ENCODE results near the gene FOXJ1. TPM values are rescaled to one million over a fixed set of nuclear protein-coding genes. Genes with fewer than 3 reads are reported as not detected.
A peak's percentile ranks its signal among the peaks of the same experiment; 100 is the strongest.

The FOXJ1 gene
- total and polyA plus RNA-seq, 4 donors: under 0.01 to 1.5 TPM; not detected in 2

GRCh38 chr17:76151896-76152454, 10.9 kb upstream of the FOXJ1 start:
- H3K27me3 ChIP-seq (ENCODE audit: control insufficient read depth in 4 of 4, insufficient read depth in 4 of 4, low read length in 3 of 4): no peaks in the 10 kb centered on the region
- peaks cover 0 to 13% (median 11%) of the 10 kb centered on the region in 4 donors for H3K4me1 ChIP-seq (ENCODE audit: control insufficient read depth in 4 of 4, insufficient read depth in 4 of 4, low read length in 3 of 4)
- WGBS: 96% methylated on average over 8 of the region's 8 CpGs
- peak; percentile 30 for DNase-seq (ENCODE audit: low spot score)
- TF ChIP-seq RAD21 (IDR thresholded peaks at IDR 0.05) (no peak), SP1 (IDR thresholded peaks at IDR 0.05) (no peak), RXRA (IDR thresholded peaks at IDR 0.05) (no peak), REST (IDR thresholded peaks at IDR 0.05) (no peak), FOXA2 (IDR thresholded peaks at IDR 0.05) (no peak), FOXA1 (IDR thresholded peaks at IDR 0.05) (no peak), HNF4A (conservative IDR thresholded peaks at IDR 0.05) (no peak), ZBTB33 (IDR thresholded peaks at IDR 0.05) (no peak), NR2F2 (IDR thresholded peaks at IDR 0.05) (no peak), JUND (IDR thresholded peaks at IDR 0.05) (no peak), YY1 (IDR thresholded peaks at IDR 0.05) (no peak), CTCF (IDR thresholded peaks at IDR 0.05; ENCODE audit: low read depth, low read length, missing input control) (no peak), MAX (IDR thresholded peaks at IDR 0.05) (no peak), HNF4G (IDR thresholded peaks at IDR 0.05) (no peak), ATF3 (IDR thresholded peaks at IDR 0.05) (no peak), TAF1 (conservative IDR thresholded peaks at IDR 0.05) (no peak), GABPA (IDR thresholded peaks at IDR 0.05 in 1 of 2, conservative IDR thresholded peaks at IDR 0.05 in 1 of 2) (no peak), EGR1 (IDR thresholded peaks at IDR 0.05; ENCODE audit: low read depth in 2 of 2) (no peak)
- no peaks in the 10 kb centered on the region for H3K9me3 ChIP-seq (ENCODE audit: control insufficient read depth in 4 of 4, low read length in 3 of 4)
- H3K9ac ChIP-seq (ENCODE audit: low read depth in 1 of 2, low read length in 2 of 2): no peak overlapping the region
- H3K27ac ChIP-seq (ENCODE audit: low read depth in 1 of 2, low read length in 2 of 2): no peak overlapping the region
- no peaks in the 10 kb centered on the region for H3K36me3 ChIP-seq (ENCODE audit: control insufficient read depth in 4 of 4, insufficient read depth in 3 of 4, low read depth in 1 of 4, low read length in 3 of 4)
- no peak overlapping the region for H3K4me3 ChIP-seq (ENCODE audit: low read depth in 1 of 3, low read length in 3 of 3)
